Testis (tissue), 3 donors: Measurements from ENCODE around the gene CASP4. TPM values are rescaled to one million over a fixed set of nuclear protein-coding genes. Genes with fewer than 3 reads are reported as not detected.

ENCODE experiments used
- DNase-seq: peaks from one replicate; pipeline ENCODE4 v3.0.0-alpha.2; 2019
- H3K27ac ChIP-seq, 2 donors: fragments of 200-600 bp; sonication (generic); one replicate each; pipeline ENCODE4 v1.5.1; 2019
- H3K27me3 ChIP-seq: fragments of 200-600 bp; sonication (generic); one replicate; pipeline ENCODE4 v1.5.1; 2019
- H3K36me3 ChIP-seq: fragments of 200-600 bp; sonication (generic); one replicate; pipeline ENCODE4 v1.5.1; 2017; ENCODE audit warnings: low read depth; ENCODE audit errors: missing control alignments
- H3K4me1 ChIP-seq: fragments of 200-600 bp; sonication (generic); one replicate; pipeline ENCODE4 v1.5.1; 2019
- H3K4me3 ChIP-seq, 2 donors: fragments of 200-600 bp; sonication (generic); one replicate each; pipeline ENCODE4 v1.5.1; 2017 to 2019
- H3K9me3 ChIP-seq: fragments of 200-600 bp; sonication (generic); one replicate; pipeline ENCODE4 v1.5.1; 2017
- CTCF ChIP-seq, 3 experiments: fragments of 450-650 bp in 2 of 3; fragments of 200-600 bp in 1 of 3; sonication (generic) in 1 of 3; IDR thresholded peaks; one replicate each; pipeline ENCODE4 v1.5.1; 2016 to 2019; ENCODE audit warnings: antibody characterized with exemption in 3 of 3, mild to moderate bottlenecking in 2 of 3, moderate library complexity in 1 of 3
- POLR2A ChIP-seq: fragments of 450-650 bp; IDR thresholded peaks from one replicate; pipeline ENCODE4 v1.6.1; 2017; ENCODE audit warnings: antibody characterized with exemption, mild to moderate bottlenecking, moderate library complexity
- WGBS, 2 donors: methylation state at CpG; one replicate each; pipeline ENCODE4 v1.1.5; 2018; 5-methylcytosine and 5-hydroxymethylcytosine counted together
- intact Hi-C: fragments of 100-400 bp; cut with DNase I; formaldehyde crosslinking; loops from one replicate; pipeline ENCODE4 v1.15.1; 2023; ENCODE audit warnings: low total_unique reads
- polyA plus RNA-seq: library from polyadenylated mRNA; stranded (reverse); fragments of 350-450 nt; fragmentation: Illumina TruSeq; extraction: RNeasy Lipid Tissue Mini Kit (QIAGEN cat#74804); gene quantifications from one replicate; pipeline ENCODE4 v1.2.3, GENCODE V29; 2014; ENCODE audit warnings: low read depth, low replicate concordance; ENCODE audit not compliant: insufficient read depth
- total RNA-seq, 2 donors: library from RNA; depleted of rRNA; stranded (reverse); fragments of >200 nt; gene quantifications; one replicate each; pipeline ENCODE4 v1.2.3, GENCODE V29; 2016

CASP4 gene
- total and polyA plus RNA-seq, 3 donors from 2014 or later, result 12.9 to 20.7 (median 16.1) TPM

GRCh38 chr11:104964247-104964646 is 4.1 kb downstream of the CASP4 start:
- no peak overlapping the region for H3K27ac ChIP-seq
- intact Hi-C loops, result no loop called here
- H3K36me3 ChIP-seq, result no peaks in the 10 kb centered on the region
- DNase-seq, result no peak
- WGBS, 2 donors, result 93 to 97% methylated on average over 1 of the region's 1 CpG
- H3K4me3 ChIP-seq, result no peak overlapping the region
- no peaks in the 10 kb centered on the region for H3K4me1 ChIP-seq
- H3K27me3 ChIP-seq, result no peaks in the 10 kb centered on the region
- TF ChIP-seq CTCF (IDR thresholded peaks at IDR 0.05), result no peak
- no peak for TF ChIP-seq POLR2A
- no peaks in the 10 kb centered on the region for H3K9me3 ChIP-seq

GRCh38 chr11:104962852-104963251 is 5.5 kb downstream of the CASP4 start:
- no peak for DNase-seq

GRCh38 chr11:104957280-104957679 is 11.1 kb downstream of the CASP4 start:
- intact Hi-C loops, result no loop called here
- no peaks in the 10 kb centered on the region for H3K27me3 ChIP-seq
- no peak overlapping the region for H3K27ac ChIP-seq
- 67 to 93% methylated on average over 3 of the region's 3 CpGs for WGBS, 2 donors
- no peaks in the 10 kb centered on the region for H3K4me1 ChIP-seq
- no peaks in the 10 kb centered on the region for H3K9me3 ChIP-seq
- TF ChIP-seq CTCF (IDR thresholded peaks at IDR 0.05) (no peak), POLR2A (no peak)
- no peaks in the 10 kb centered on the region for H3K36me3 ChIP-seq
- no peak overlapping the region for H3K4me3 ChIP-seq
- no peak for DNase-seq

More at GRCh38 chr11:104962852-104963251, 5.5 kb downstream of the CASP4 start:
- H3K27me3 ChIP-seq, result no peaks in the 10 kb centered on the region
- no peak overlapping the region for H3K4me3 ChIP-seq
- H3K36me3 ChIP-seq, result no peaks in the 10 kb centered on the region
- TF ChIP-seq CTCF (IDR thresholded peaks at IDR 0.05) (no peak), POLR2A (no peak)
- intact Hi-C loops, result no loop called here
- 89 to 93% methylated on average over 3 of the region's 3 CpGs for WGBS, 2 donors
- no peak overlapping the region for H3K27ac ChIP-seq
- no peaks in the 10 kb centered on the region for H3K9me3 ChIP-seq
- H3K4me1 ChIP-seq, result no peaks in the 10 kb centered on the region

DNA sequence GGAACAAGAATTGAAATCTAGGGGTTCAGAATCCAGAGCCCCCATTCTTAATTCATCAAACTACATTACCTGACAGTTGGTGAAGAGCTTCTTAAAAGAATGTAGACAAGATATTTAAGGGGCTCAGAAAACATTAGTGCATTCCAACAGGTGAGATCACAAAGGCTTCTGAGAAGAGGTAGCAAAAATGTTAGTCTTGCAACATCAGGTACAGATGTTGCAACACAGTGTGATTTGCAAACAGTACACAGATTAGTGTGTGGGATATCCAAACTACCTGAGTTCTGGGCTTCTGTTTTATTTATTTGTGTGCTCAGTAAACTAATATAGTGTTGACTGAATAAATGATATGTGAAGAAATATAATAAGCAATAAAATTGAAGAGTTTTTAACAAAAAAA is 11.8 kb downstream of the CASP4 start:
- H3K27ac ChIP-seq, result no peak overlapping the region
- H3K4me3 ChIP-seq, result no peak overlapping the region
- intact Hi-C loops, result no loop called here
- H3K4me1 ChIP-seq, result no peaks in the 10 kb centered on the region
- TF ChIP-seq CTCF (IDR thresholded peaks at IDR 0.05) (no peak), POLR2A (no peak)
- H3K36me3 ChIP-seq, result no peaks in the 10 kb centered on the region
- H3K9me3 ChIP-seq, result no peaks in the 10 kb centered on the region
- H3K27me3 ChIP-seq, result no peaks in the 10 kb centered on the region
- no peak for DNase-seq

- Histone ChIP-seq H3K27ac (no peak overlapping the region), H3K4me1 (no peaks in the 10 kb centered on the region), H3K4me3 (no peak overlapping the region), H3K9me3 (no peaks in the 10 kb centered on the region), H3K27me3 (no peaks in the 10 kb centered on the region), H3K36me3 (no peaks in the 10 kb centered on the region)
- 29 to 43% methylated on average over 2 of the region's 2 CpGs for WGBS, 2 donors
- peak; percentile 20 to 47 (median 34) for TF ChIP-seq CTCF (IDR thresholded peaks at IDR 0.05)
- no peak for TF ChIP-seq POLR2A
- DNase-seq, result peak; percentile 33
- intact Hi-C loops, result no loop called here
Observed at GRCh38 chr11:104946907-104947306, 21.5 kb downstream of the CASP4 start.
